ENCODE results near the gene UTY. TPM values are rescaled to one million over a fixed set of nuclear protein-coding genes. Genes with fewer than 3 reads are reported as not detected.

UTY gene
- total and polyA plus RNA-seq, 4 donors = 2.2 to 24.3 TPM; not detected in 2

- no peak overlapping the region for H3K9ac ChIP-seq (ENCODE audit: low read depth in 1 of 2, low read length in 2 of 2)
- no peak overlapping the region for H3K4me3 ChIP-seq (ENCODE audit: low read depth in 1 of 3, low read length in 3 of 3)
- no peak for DNase-seq (ENCODE audit: low spot score)
- H3K9me3 ChIP-seq (ENCODE audit: control insufficient read depth in 4 of 4, low read length in 3 of 4) = no peaks in the 10 kb centered on the region
- H3K36me3 ChIP-seq (ENCODE audit: control insufficient read depth in 4 of 4, insufficient read depth in 3 of 4, low read depth in 1 of 4, low read length in 3 of 4) = peaks cover 0 to 5% (median 0%) of the 10 kb centered on the region in 4 donors
- H3K27ac ChIP-seq (ENCODE audit: low read depth in 1 of 2, low read length in 2 of 2) = no peak overlapping the region
- no peaks in the 10 kb centered on the region for H3K4me1 ChIP-seq (ENCODE audit: control insufficient read depth in 4 of 4, insufficient read depth in 4 of 4, low read length in 3 of 4)
- H3K27me3 ChIP-seq (ENCODE audit: control insufficient read depth in 4 of 4, insufficient read depth in 4 of 4, low read length in 3 of 4) = no peaks in the 10 kb centered on the region
- TF ChIP-seq RAD21 (IDR thresholded peaks at IDR 0.05) (no peak), SP1 (IDR thresholded peaks at IDR 0.05) (no peak)
These were observed 64.3 kb downstream of the UTY start for GRCh38 chrY:13415556-13415955.

DNA sequence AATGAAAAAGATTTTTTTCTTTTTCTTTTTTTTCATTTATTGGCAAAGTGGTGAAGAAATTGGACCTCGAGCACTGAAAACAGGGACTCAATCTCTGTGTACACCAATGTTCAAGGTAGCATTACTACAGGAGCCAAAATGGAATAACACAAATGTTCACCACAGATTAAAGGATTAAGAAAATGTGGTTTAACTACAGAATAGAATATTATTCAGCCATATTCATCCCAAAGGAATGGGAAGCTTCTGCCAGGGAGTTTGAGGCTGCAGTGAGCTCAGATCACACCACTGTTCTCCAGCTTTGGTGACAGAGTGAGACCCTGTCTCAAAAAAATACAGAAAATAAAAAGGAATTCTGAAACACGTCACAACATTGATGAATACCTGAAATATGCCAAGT is 81.0 kb downstream of the UTY start:
- Histone ChIP-seq H3K36me3 (ENCODE audit: control insufficient read depth in 4 of 4, insufficient read depth in 3 of 4, low read depth in 1 of 4, low read length in 3 of 4) (peaks cover 0 to 2% (median 0%) of the 10 kb centered on the region in 4 donors), H3K27me3 (ENCODE audit: control insufficient read depth in 4 of 4, insufficient read depth in 4 of 4, low read length in 3 of 4) (no peaks in the 10 kb centered on the region), H3K4me1 (ENCODE audit: control insufficient read depth in 4 of 4, insufficient read depth in 4 of 4, low read length in 3 of 4) (no peaks in the 10 kb centered on the region), H3K4me3 (ENCODE audit: low read depth in 1 of 3, low read length in 3 of 3) (no peak overlapping the region), H3K9ac (ENCODE audit: low read depth in 1 of 2, low read length in 2 of 2) (no peak overlapping the region), H3K27ac (ENCODE audit: low read depth in 1 of 2, low read length in 2 of 2) (no peak overlapping the region), H3K9me3 (ENCODE audit: control insufficient read depth in 4 of 4, low read length in 3 of 4) (no peaks in the 10 kb centered on the region)
- 73% methylated on average over 2 of the region's 2 CpGs for WGBS
- TF ChIP-seq NR2F2 (IDR thresholded peaks at IDR 0.05) (no peak), GABPA (IDR thresholded peaks at IDR 0.05 in 1 of 2, conservative IDR thresholded peaks at IDR 0.05 in 1 of 2) (no peak), EGR1 (IDR thresholded peaks at IDR 0.05; ENCODE audit: low read depth in 2 of 2) (no peak), FOXA1 (IDR thresholded peaks at IDR 0.05) (no peak), RXRA (IDR thresholded peaks at IDR 0.05) (no peak), REST (IDR thresholded peaks at IDR 0.05) (no peak), ATF3 (IDR thresholded peaks at IDR 0.05) (no peak)
- TF ChIP-seq, protein P1, sequence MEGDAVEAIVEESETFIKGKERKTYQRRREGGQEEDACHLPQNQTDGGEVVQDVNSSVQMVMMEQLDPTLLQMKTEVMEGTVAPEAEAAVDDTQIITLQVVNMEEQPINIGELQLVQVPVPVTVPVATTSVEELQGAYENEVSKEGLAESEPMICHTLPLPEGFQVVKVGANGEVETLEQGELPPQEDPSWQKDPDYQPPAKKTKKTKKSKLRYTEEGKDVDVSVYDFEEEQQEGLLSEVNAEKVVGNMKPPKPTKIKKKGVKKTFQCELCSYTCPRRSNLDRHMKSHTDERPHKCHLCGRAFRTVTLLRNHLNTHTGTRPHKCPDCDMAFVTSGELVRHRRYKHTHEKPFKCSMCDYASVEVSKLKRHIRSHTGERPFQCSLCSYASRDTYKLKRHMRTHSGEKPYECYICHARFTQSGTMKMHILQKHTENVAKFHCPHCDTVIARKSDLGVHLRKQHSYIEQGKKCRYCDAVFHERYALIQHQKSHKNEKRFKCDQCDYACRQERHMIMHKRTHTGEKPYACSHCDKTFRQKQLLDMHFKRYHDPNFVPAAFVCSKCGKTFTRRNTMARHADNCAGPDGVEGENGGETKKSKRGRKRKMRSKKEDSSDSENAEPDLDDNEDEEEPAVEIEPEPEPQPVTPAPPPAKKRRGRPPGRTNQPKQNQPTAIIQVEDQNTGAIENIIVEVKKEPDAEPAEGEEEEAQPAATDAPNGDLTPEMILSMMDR (IDR thresholded peaks at IDR 0.05; ENCODE audit: low read depth, low read length, missing input control) = no peak
- DNase-seq (ENCODE audit: low spot score) = no peak

- 87% methylated on average over 7 of the region's 7 CpGs for WGBS
- no peak overlapping the region for H3K27ac ChIP-seq (ENCODE audit: low read depth in 1 of 2, low read length in 2 of 2)
- no peaks in the 10 kb centered on the region for H3K9me3 ChIP-seq (ENCODE audit: control insufficient read depth in 4 of 4, low read length in 3 of 4)
- H3K4me3 ChIP-seq (ENCODE audit: low read depth in 1 of 3, low read length in 3 of 3) = no peak overlapping the region
- no peaks in the 10 kb centered on the region for H3K4me1 ChIP-seq (ENCODE audit: control insufficient read depth in 4 of 4, insufficient read depth in 4 of 4, low read length in 3 of 4)
- no peaks in the 10 kb centered on the region for H3K27me3 ChIP-seq (ENCODE audit: control insufficient read depth in 4 of 4, insufficient read depth in 4 of 4, low read length in 3 of 4)
- no peak for DNase-seq (ENCODE audit: low spot score)
- H3K9ac ChIP-seq (ENCODE audit: low read depth in 1 of 2, low read length in 2 of 2) = no peak overlapping the region
- H3K36me3 ChIP-seq (ENCODE audit: control insufficient read depth in 4 of 4, insufficient read depth in 3 of 4, low read depth in 1 of 4, low read length in 3 of 4) = no peaks in the 10 kb centered on the region
- no peak for TF ChIP-seq HNF4A (conservative IDR thresholded peaks at IDR 0.05)
- TF ChIP-seq ATF3 (IDR thresholded peaks at IDR 0.05) = no peak
- no peak for TF ChIP-seq RXRA (IDR thresholded peaks at IDR 0.05)
- TF ChIP-seq NR2F2 (IDR thresholded peaks at IDR 0.05) = no peak
- TF ChIP-seq, protein P1 (IDR thresholded peaks at IDR 0.05; ENCODE audit: low read depth, low read length, missing input control) = no peak
- TF ChIP-seq GABPA (IDR thresholded peaks at IDR 0.05 in 1 of 2, conservative IDR thresholded peaks at IDR 0.05 in 1 of 2) = no peak
- no peak for TF ChIP-seq ZBTB33 (IDR thresholded peaks at IDR 0.05)
- no peak for TF ChIP-seq RAD21 (IDR thresholded peaks at IDR 0.05)
- TF ChIP-seq HNF4G (IDR thresholded peaks at IDR 0.05) = no peak
- TF ChIP-seq FOXA1 (IDR thresholded peaks at IDR 0.05) = no peak
- TF ChIP-seq SP1 (IDR thresholded peaks at IDR 0.05) = no peak
- no peak for TF ChIP-seq YY1 (IDR thresholded peaks at IDR 0.05)
These were observed 98.6 kb downstream of the UTY start for GRCh38 chrY:13381110-13381683.
